K562 (cell line): ENCODE data around the gene NLRP9. TPM values are rescaled to one million over a fixed set of nuclear protein-coding genes. Genes with fewer than 3 reads are reported as not detected.
A peak's percentile ranks its signal among the peaks of the same experiment; 100 is the strongest.

Source experiments
- DIDO1 ChIP-seq: fragments of 450-650 bp; IDR thresholded peaks from 2 replicates; pipeline ENCODE4 v1.6.1; 2016; ENCODE audit warnings: low read depth, missing biosample characterization, missing genetic modification characterization
- ELF2 ChIP-seq: fragments of 250-450 bp; sonication (Bioruptor Pico); IDR thresholded peaks from 2 replicates; pipeline ENCODE4 v1.5.0; 2021; ENCODE audit warnings: mild to moderate bottlenecking
- EP400 ChIP-seq: fragments of 450-650 bp; IDR thresholded peaks from 2 replicates; pipeline ENCODE4 v1.6.1; 2017; ENCODE audit warnings: antibody characterized with exemption, mild to moderate bottlenecking, moderate library complexity
- GABPB2 ChIP-seq: fragments of 250-450 bp; sonication (Bioruptor Pico); conservative IDR thresholded peaks from 2 replicates; pipeline ENCODE4 v1.5.1; 2021; ENCODE audit warnings: mild to moderate bottlenecking
- PHF21A ChIP-seq: fragments of 450-650 bp; IDR thresholded peaks from 2 replicates; pipeline ENCODE4 v1.6.1; 2017; ENCODE audit warnings: low read depth, borderline replicate concordance
- TBL1XR1 ChIP-seq, 2 experiments: IDR thresholded peaks; 2 replicates each; pipeline ENCODE4 v1.6.1; 2012; ENCODE audit warnings: improper control_type of control experiment in 2 of 2, low read length in 2 of 2, mild to moderate bottlenecking in 1 of 2
- XRCC5 ChIP-seq: fragments of 200-400 bp; formaldehyde crosslinking; IDR thresholded peaks from 2 replicates; pipeline ENCODE4 v1.6.1; 2017; ENCODE audit warnings: low read depth, mild to moderate bottlenecking, low read length
- ZNF24 ChIP-seq: fragments of 450-650 bp; IDR thresholded peaks from 2 replicates; pipeline ENCODE4 v1.6.1; 2016
- ZNF668 ChIP-seq: fragments of 250-450 bp; sonication (Bioruptor Pico); IDR thresholded peaks from 2 replicates; pipeline ENCODE4 v1.8.0; 2022; ENCODE audit warnings: mild to moderate bottlenecking, inconsistent platforms
- polyA plus RNA-seq, 8 experiments: library from polyadenylated mRNA; depleted of rRNA in 4 of 8; stranded (reverse) in 5 of 8; unstranded in 3 of 8; fragments of >200 nt; fragmentation: Nextera tagmentation in 2 of 8; fragmentation: Illumina TruSeq in 1 of 8; extraction: Ambion mirVana in 2 of 8; extraction: Trizol in 1 of 8; gene quantifications; 2 replicates each; pipeline versions ENCODE4 v1.2.1 to v1.2.3, GENCODE V29; 2011 to 2014; ENCODE audit warnings: inconsistent platforms in 1 of 8, missing spikeins in 1 of 8
- total RNA-seq, 7 experiments: library from RNA; depleted of rRNA in 6 of 7; stranded (reverse); fragments of >200 nt in 6 of 7; fragmentation: Illumina TruSeq in 2 of 7; extraction: Trizol in 2 of 7; gene quantifications; 2 replicates each; pipeline versions ENCODE4 v1.2.1 to v1.2.3, GENCODE V29; 2011 to 2021; ENCODE audit warnings: low replicate concordance in 1 of 7
- TF ChIP-seq, protein P1 (sequence below), 2 experiments: fragments of 450-650 bp in 1 of 2; sonication (generic) in 1 of 2; formaldehyde crosslinking in 1 of 2; IDR thresholded peaks; 2 replicates each; pipeline versions ENCODE4 v1.7.1 to v1.9.0; 2016 to 2022; ENCODE audit warnings: inconsistent platforms in 1 of 2, mild to moderate bottlenecking in 1 of 2, missing genetic modification reagents in 1 of 2
- TF ChIP-seq, protein P2 (sequence below): fragments of 200-800 bp; sonication (Bioruptor generic); IDR thresholded peaks from 2 replicates; pipeline ENCODE4 v1.6.1; 2017; ENCODE audit warnings: missing genetic modification characterization, missing compliant biosample characterization
- TF ChIP-seq, protein P3 (sequence below): fragments of 150-350 bp; conservative IDR thresholded peaks from 2 replicates; pipeline ENCODE4 v1.6.1; 2014; ENCODE audit warnings: low read length

NLRP9 gene
- total and polyA plus RNA-seq, 9 of the 15 experiments (the other 6 are each of a cell fraction or from before 2014, with no cell fraction given) = not detected

DNA sequence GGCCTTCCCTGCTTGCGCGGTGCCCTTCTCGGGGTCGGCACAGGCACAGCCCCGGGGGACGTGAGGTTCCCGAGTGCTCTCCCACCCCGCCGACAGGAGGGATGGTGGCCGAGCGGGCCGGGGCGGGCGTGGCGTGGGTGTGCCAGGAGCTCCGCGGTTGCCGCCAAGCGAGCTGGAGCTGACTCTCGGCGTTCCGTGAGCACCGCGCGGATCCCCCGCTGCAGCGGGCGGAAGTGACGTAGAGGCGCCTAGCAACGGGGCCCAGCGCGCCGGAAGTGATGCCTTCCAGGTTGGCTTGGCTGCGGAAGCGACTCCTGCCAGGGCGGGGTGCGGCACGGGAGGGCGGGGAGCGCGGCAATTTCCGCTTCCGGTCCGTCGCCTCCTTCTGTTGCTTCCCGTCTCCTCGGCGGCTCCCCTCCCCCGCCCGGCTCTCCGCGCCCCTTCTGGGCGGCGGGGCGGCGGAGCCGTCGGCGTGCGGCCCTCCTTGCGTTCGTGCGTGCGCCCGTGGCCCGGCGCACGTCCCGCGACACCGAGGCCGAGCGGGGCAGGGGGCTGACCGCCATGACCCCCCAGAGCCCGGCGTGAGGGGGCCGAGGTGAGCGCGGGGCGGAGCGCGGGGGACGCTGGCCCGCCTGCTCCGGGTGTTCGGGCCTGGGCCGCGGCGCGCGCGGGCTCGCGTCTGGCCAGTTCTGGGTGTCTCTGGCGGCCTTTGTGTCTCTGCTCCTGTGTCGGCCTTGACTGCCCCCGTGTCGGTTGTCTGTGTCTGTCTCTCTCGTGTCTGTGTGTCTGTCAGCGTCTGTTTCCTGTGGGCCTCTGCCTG, 63.2 kb downstream of the NLRP9 start, which contains the start of gene EPN1 (continued):
- TF ChIP-seq, protein P1, sequence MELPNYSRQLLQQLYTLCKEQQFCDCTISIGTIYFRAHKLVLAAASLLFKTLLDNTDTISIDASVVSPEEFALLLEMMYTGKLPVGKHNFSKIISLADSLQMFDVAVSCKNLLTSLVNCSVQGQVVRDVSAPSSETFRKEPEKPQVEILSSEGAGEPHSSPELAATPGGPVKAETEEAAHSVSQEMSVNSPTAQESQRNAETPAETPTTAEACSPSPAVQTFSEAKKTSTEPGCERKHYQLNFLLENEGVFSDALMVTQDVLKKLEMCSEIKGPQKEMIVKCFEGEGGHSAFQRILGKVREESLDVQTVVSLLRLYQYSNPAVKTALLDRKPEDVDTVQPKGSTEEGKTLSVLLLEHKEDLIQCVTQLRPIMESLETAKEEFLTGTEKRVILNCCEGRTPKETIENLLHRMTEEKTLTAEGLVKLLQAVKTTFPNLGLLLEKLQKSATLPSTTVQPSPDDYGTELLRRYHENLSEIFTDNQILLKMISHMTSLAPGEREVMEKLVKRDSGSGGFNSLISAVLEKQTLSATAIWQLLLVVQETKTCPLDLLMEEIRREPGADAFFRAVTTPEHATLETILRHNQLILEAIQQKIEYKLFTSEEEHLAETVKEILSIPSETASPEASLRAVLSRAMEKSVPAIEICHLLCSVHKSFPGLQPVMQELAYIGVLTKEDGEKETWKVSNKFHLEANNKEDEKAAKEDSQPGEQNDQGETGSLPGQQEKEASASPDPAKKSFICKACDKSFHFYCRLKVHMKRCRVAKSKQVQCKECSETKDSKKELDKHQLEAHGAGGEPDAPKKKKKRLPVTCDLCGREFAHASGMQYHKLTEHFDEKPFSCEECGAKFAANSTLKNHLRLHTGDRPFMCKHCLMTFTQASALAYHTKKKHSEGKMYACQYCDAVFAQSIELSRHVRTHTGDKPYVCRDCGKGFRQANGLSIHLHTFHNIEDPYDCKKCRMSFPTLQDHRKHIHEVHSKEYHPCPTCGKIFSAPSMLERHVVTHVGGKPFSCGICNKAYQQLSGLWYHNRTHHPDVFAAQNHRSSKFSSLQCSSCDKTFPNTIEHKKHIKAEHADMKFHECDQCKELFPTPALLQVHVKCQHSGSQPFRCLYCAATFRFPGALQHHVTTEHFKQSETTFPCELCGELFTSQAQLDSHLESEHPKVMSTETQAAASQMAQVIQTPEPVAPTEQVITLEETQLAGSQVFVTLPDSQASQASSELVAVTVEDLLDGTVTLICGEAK (IDR thresholded peaks at IDR 0.05) = peak; percentile 99
- TF ChIP-seq, protein P1 (CRISPR knock-in tag; IDR thresholded peaks at IDR 0.05) = no peak
- TF ChIP-seq DIDO1 (tag) (no peak), XRCC5 (no peak), ZNF668 (CRISPR knock-in tag) (no peak), GABPB2 (CRISPR knock-in tag) (no peak), ELF2 (CRISPR knock-in tag) (0 out of 2 replicates have a peak, but pooled peaks have one; percentile 77), ZNF24 (peak; percentile 29; the same call in 1 of the 2 replicates), PHF21A (no peak), EP400 (peak; percentile 58; the same call in 1 of the 2 replicates), TBL1XR1 (IDR thresholded peaks at IDR 0.05; ENCODE audit: low read length in 2 of 2) (peak; percentile 25 to 66; a peak in 2 of 4 replicates)
- TF ChIP-seq, protein P2, sequence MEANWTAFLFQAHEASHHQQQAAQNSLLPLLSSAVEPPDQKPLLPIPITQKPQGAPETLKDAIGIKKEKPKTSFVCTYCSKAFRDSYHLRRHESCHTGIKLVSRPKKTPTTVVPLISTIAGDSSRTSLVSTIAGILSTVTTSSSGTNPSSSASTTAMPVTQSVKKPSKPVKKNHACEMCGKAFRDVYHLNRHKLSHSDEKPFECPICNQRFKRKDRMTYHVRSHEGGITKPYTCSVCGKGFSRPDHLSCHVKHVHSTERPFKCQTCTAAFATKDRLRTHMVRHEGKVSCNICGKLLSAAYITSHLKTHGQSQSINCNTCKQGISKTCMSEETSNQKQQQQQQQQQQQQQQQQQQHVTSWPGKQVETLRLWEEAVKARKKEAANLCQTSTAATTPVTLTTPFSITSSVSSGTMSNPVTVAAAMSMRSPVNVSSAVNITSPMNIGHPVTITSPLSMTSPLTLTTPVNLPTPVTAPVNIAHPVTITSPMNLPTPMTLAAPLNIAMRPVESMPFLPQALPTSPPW = peak; percentile 95
- TF ChIP-seq, protein P3, sequence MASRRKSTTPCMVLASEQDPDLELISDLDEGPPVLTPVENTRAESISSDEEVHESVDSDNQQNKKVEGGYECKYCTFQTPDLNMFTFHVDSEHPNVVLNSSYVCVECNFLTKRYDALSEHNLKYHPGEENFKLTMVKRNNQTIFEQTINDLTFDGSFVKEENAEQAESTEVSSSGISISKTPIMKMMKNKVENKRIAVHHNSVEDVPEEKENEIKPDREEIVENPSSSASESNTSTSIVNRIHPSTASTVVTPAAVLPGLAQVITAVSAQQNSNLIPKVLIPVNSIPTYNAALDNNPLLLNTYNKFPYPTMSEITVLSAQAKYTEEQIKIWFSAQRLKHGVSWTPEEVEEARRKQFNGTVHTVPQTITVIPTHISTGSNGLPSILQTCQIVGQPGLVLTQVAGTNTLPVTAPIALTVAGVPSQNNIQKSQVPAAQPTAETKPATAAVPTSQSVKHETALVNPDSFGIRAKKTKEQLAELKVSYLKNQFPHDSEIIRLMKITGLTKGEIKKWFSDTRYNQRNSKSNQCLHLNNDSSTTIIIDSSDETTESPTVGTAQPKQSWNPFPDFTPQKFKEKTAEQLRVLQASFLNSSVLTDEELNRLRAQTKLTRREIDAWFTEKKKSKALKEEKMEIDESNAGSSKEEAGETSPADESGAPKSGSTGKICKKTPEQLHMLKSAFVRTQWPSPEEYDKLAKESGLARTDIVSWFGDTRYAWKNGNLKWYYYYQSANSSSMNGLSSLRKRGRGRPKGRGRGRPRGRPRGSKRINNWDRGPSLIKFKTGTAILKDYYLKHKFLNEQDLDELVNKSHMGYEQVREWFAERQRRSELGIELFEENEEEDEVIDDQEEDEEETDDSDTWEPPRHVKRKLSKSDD = no peak
